22Rv1 (cell line): ENCODE results near the gene STAT5B.
"Not testable (repeated sequence)": the region's sequence is repeated elsewhere in the genome, so short reads cannot be mapped to it uniquely, and the experiment has no call there.

Source experiments
- H3K27ac ChIP-seq: fragments of 450-650 bp; 2 replicates; pipeline ENCODE4 v1.5.1; 2017
- ZFX ChIP-seq: fragments of 450-650 bp; IDR thresholded peaks from 2 replicates; pipeline ENCODE4 v1.6.1; 2017; ENCODE audit warnings: antibody characterized with exemption, borderline replicate concordance
- TF ChIP-seq, protein P1 (sequence below): fragments of 450-650 bp; IDR thresholded peaks from 2 replicates; pipeline ENCODE4 v1.5.1; 2017; ENCODE audit warnings: mild to moderate bottlenecking

Gene STAT5B

DNA sequence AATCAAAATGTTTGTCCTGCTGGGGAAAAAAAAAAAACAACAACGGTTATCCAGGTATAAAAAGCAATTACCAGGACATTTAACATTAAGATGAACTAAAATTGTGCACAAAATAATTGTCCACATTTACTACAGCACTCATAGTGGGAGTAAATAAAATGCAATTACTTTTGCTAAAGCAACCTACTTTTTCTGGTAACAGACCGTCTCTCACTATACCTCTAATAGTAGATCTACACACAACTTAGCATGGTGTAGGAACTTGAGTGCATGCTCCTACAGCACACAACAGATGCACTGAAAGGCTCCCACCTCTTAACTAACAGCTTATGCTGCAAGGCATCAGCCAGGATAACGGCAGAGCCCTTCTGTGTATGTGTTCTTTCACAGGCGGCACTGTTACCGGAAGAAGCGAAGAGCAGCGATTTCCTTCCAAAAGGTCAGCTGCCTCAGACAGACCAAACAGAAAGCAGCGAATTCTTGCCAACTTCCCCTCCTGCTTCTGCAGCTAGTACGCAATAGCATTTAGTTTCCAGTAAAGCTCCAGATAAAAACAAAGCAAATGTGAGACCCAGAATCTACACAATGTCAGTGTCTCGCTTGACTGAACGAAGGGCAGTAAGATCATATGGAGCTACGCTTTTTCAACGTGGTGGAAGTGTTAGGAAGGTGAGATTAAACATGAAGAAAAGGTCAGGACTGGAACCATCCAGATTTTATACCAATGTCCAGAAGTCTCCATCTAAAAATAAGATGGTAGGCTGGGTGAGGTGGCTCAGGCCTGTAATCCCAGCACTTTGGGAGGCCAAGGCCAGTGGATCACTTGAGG is 27.6 kb downstream of the STAT5B start:
- TF ChIP-seq, protein P1, sequence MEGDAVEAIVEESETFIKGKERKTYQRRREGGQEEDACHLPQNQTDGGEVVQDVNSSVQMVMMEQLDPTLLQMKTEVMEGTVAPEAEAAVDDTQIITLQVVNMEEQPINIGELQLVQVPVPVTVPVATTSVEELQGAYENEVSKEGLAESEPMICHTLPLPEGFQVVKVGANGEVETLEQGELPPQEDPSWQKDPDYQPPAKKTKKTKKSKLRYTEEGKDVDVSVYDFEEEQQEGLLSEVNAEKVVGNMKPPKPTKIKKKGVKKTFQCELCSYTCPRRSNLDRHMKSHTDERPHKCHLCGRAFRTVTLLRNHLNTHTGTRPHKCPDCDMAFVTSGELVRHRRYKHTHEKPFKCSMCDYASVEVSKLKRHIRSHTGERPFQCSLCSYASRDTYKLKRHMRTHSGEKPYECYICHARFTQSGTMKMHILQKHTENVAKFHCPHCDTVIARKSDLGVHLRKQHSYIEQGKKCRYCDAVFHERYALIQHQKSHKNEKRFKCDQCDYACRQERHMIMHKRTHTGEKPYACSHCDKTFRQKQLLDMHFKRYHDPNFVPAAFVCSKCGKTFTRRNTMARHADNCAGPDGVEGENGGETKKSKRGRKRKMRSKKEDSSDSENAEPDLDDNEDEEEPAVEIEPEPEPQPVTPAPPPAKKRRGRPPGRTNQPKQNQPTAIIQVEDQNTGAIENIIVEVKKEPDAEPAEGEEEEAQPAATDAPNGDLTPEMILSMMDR = no peak
- TF ChIP-seq ZFX = no peak
- no peak overlapping the region for H3K27ac ChIP-seq

DNA sequence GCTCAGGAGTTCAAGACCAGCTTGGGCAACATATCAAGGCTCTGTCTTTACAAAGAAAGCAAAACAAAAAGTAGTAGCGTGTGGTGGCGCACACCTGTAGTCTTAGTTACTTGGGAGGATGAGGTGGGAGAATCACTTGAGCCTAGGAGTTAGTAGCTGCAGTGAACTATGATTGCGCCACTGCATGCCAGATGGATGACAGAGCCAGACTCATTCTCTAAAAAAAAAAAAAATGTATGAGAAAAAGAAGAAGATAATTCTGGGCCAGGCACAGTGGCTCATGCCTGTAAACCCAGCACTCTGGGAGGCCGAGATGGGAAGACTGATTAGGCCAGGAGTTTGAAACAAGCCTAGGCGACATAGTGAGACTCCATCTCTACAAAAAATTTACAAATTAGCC is 28.5 kb downstream of the STAT5B start:
- H3K27ac ChIP-seq = no peak overlapping the region
- TF ChIP-seq, protein P1 = no peak
- TF ChIP-seq ZFX = no peak

DNA sequence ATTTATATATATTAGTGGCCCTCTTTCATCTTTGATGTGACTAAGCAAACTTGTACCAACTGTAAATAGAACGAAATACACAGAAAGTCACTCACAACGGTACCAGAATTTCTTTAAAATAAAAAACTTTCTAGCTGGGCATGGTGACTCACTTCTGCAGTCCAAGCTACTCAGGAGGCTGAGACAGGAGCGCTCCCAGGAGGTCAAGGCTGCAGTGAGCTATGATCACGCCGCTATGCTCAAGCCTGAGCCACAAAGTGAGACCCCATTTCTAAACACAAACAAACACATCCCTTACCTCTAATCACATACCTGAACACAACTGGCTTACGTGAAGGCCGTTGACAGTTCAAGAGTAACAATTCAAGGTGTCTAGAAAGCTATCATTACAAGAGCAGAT is 29.7 kb downstream of the STAT5B start:
- H3K27ac ChIP-seq = no peak overlapping the region
- no peak for TF ChIP-seq ZFX
- TF ChIP-seq, protein P1 = no peak

DNA sequence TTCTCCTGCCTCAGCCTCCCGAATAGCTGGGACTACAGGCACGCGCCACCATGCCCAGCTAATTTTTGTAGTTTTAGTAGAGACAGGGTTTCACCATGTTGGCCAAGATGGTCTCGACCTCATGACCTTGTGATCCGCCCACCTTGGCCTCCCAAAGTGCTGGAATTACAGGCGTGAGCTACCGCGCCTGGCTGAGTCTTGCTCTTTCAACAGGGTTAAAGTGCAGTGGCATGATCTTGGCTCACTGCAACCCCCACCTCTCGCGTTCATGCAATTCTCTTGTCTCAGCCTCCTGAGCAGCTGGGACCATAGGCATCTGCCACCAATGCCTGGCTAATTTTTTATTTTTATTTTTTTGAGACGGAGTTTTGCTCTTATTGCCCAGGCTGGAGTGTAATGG is 31.0 kb downstream of the STAT5B start:
- H3K27ac ChIP-seq = not testable (repeated sequence)

DNA sequence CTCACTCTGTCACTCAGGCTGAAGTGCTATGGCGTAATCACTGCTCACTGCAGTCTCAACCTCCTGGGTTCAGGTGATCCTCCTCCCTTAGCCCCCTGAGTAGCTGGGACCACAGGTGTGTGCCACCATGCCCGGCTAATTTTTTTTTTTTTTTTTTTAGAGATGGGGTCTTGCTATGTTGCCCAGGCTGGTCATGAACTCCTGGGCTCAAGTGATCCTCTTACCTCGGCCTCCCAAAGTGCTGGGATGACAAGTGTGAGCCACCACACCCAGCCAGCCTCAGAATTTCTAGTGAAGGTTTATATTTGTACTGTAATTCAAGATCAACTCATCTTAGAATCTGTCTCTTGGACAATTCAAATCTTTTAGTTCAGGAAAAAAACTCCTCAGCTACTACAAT is 32.1 kb downstream of the STAT5B start:
- not testable (repeated sequence) for H3K27ac ChIP-seq

DNA sequence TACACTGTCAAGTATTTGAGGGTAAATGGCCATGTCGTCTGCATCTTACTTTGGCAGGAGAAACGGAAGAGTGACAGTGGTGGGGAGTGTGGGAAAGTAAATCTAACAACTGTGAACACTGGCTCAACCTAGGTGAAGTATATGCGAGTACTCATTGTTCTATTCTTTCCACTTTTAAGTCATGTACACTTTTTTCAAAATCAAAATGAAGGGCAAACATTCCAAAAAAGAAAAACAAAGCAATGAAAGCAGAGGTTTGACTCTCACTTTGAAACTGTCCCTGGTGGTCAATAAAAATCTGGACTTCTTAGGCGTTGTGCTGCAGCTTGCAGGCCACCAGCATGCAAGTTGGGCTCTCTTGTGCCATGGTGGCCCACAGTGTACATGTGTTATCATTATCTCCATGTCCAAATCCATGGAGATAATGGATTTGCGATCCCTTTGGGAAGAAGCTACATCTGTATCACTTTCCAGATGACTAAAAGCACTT is 32.7 kb downstream of the STAT5B start:
- H3K27ac ChIP-seq = no peak overlapping the region
- TF ChIP-seq, protein P1 = no peak
- TF ChIP-seq ZFX = no peak

DNA sequence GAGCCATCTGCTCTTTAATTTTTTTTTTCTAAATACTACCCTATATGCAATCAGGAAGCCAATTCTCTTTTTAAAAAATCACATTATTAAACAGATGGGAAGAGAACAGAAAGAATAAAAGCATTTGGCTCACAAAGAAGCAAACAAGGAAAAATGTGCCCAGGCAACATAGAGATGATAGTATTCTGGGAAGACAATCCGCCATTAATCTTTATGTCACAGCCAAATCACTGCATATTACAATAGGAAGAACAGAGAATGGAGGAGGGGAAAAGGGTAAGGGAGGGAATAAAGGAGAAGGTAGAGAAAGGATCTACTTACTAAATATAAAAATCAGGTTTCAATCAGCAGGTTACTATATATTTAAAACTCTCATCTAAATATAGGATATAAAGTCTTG is 34.3 kb downstream of the STAT5B start:
- no peak for TF ChIP-seq ZFX
- TF ChIP-seq, protein P1 = no peak
- no peak overlapping the region for H3K27ac ChIP-seq

DNA sequence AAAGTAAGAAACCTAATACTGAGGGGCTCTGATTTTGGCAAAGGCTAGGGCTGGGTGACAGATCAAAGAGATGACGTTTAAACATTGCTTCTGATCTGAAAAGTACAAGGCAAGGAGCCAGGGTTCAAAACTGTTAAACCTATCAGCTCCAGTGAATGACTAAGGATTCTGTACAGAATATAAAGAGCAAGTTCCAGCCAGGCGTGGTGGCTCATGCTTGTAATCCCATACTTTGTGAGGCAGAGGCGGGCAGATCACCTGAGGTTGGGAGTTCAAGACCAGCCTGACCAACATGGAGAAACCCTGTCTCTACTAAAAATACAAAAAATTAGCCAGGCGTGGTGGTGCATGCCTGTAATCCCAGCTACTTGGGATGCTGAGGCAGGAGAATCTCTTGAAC is 35.3 kb downstream of the STAT5B start:
- H3K27ac ChIP-seq = not testable (repeated sequence)

DNA sequence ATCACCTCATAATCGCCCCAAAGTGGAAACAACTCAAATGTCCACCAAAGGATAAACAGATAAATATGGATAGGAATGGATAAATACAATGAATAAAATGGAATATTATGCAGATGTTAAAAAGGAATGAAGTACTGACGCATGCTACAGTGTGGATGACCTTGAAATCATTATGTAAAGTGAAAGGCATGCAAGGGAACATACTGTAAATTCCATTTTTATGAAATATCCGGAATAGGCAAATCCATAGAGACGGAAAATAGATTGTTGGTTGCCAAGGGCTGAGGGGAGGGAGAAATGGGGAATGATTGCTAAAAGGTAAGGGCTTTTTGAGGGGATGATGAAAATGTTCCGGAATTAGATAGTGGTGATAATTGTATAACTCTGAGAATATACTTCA is 36.0 kb downstream of the STAT5B start:
- H3K27ac ChIP-seq = no peak overlapping the region
- TF ChIP-seq, protein P1 = no peak
- no peak for TF ChIP-seq ZFX

DNA sequence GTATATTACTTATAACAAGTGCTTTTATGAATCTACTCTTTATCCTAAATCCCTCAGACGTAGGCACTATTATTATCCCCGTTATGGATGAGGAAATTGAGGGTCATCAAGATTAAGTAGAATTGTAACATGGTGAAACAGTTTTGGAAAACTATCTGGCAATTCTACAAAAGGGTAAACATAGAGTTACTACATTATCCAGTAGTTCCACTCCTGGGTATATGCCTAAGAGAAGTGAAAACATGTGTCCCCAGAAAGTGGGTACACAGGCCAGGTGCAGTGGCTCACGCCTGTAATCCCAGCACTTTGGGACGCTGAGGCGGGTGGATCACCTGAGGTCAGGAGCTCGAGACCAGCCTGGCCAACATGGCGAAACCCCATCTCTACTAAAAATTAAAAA is 36.6 kb downstream of the STAT5B start:
- not testable (repeated sequence) for H3K27ac ChIP-seq
